SK-N-SH treated with all-trans-retinoic acid at 6 μM for 48 hours (cell line): ENCODE data around the gene CTSA.

Experiments
- ATAC-seq: fragments of 200-7000 bp; cut with Tn5 transposase; 3 replicates; pipeline ENCODE4 v1.9.1; 2020; ENCODE audit warnings: mild to moderate bottlenecking, moderate library complexity
- ARNTL ChIP-seq: fragments of 450-650 bp; formaldehyde crosslinking; IDR thresholded peaks from 2 replicates; pipeline ENCODE4 v1.5.0; 2020; ENCODE audit warnings: low read depth, mild to moderate bottlenecking, moderate library complexity, borderline replicate concordance
- CSDC2 ChIP-seq: fragments of 250-450 bp; sonication (Bioruptor Pico); IDR thresholded peaks from 2 replicates; pipeline ENCODE4 v1.5.0; 2020; ENCODE audit warnings: mild to moderate bottlenecking, moderate library complexity
- CSRNP3 ChIP-seq: fragments of 250-450 bp; sonication (Bioruptor Pico); IDR thresholded peaks from 2 replicates; pipeline ENCODE4 v1.5.1; 2021; ENCODE audit warnings: mild to moderate bottlenecking, moderate library complexity
- ESRRG ChIP-seq: fragments of 250-450 bp; sonication (Bioruptor Pico); IDR thresholded peaks from 2 replicates; pipeline ENCODE4 v1.6.1; 2021; ENCODE audit warnings: mild to moderate bottlenecking
- GLIS3 ChIP-seq: fragments of 250-450 bp; sonication (Bioruptor Pico); IDR thresholded peaks from 2 replicates; pipeline ENCODE4 v1.5.0; 2020; ENCODE audit warnings: mild to moderate bottlenecking, moderate library complexity
- PATZ1 ChIP-seq: fragments of 250-450 bp; sonication (Bioruptor Pico); IDR thresholded peaks from 2 replicates; pipeline ENCODE4 v1.8.0; 2020; ENCODE audit warnings: mild to moderate bottlenecking, moderate library complexity, borderline replicate concordance
- POU6F1 ChIP-seq: fragments of 250-450 bp; sonication (Bioruptor Pico); IDR thresholded peaks from 2 replicates; pipeline ENCODE4 v1.8.0; 2021; ENCODE audit warnings: low read depth, mild to moderate bottlenecking, moderate library complexity, borderline replicate concordance
- PPARA ChIP-seq: fragments of 250-450 bp; sonication (Bioruptor Pico); IDR thresholded peaks from 2 replicates; pipeline ENCODE4 v1.5.0; 2020; ENCODE audit warnings: mild to moderate bottlenecking, borderline replicate concordance
- RARB ChIP-seq: fragments of 250-450 bp; sonication (Bioruptor Pico); IDR thresholded peaks from 2 replicates; pipeline ENCODE4 v1.8.0; 2021; ENCODE audit warnings: mild to moderate bottlenecking, moderate library complexity
- SNAI2 ChIP-seq: fragments of 250-450 bp; sonication (Bioruptor Pico); IDR thresholded peaks from 2 replicates; pipeline ENCODE4 v1.5.0; 2020; ENCODE audit warnings: mild to moderate bottlenecking, moderate library complexity
- TCF4 ChIP-seq: fragments of 250-450 bp; sonication (Bioruptor Pico); IDR thresholded peaks from 2 replicates; pipeline ENCODE4 v1.8.0; 2021; ENCODE audit warnings: mild to moderate bottlenecking, moderate library complexity, borderline replicate concordance
- TOX ChIP-seq: fragments of 250-450 bp; sonication (Bioruptor Pico); IDR thresholded peaks from 2 replicates; pipeline ENCODE4 v1.8.0; 2021; ENCODE audit warnings: mild to moderate bottlenecking, moderate library complexity, borderline replicate concordance
- TSHZ2 ChIP-seq: fragments of 250-450 bp; sonication (Bioruptor Pico); IDR thresholded peaks from 2 replicates; pipeline ENCODE4 v1.5.0; 2020; ENCODE audit warnings: mild to moderate bottlenecking, moderate library complexity
- ZC3H10 ChIP-seq: fragments of 250-450 bp; sonication (Bioruptor Pico); IDR thresholded peaks from 2 replicates; pipeline ENCODE4 v1.5.1; 2021; ENCODE audit warnings: mild to moderate bottlenecking, moderate library complexity
- ZFP3 ChIP-seq: fragments of 250-450 bp; sonication (Bioruptor Pico); IDR thresholded peaks from 2 replicates; pipeline ENCODE4 v1.5.0; 2020; ENCODE audit warnings: mild to moderate bottlenecking, moderate library complexity
- ZFP30 ChIP-seq: fragments of 450-650 bp; formaldehyde crosslinking; IDR thresholded peaks from 2 replicates; pipeline ENCODE4 v1.5.0; 2022; ENCODE audit warnings: mild to moderate bottlenecking, moderate library complexity
- ZNF565 ChIP-seq: fragments of 450-650 bp; formaldehyde crosslinking; conservative IDR thresholded peaks from 2 replicates; pipeline ENCODE4 v1.5.0; 2020; ENCODE audit warnings: low read depth, mild to moderate bottlenecking, moderate library complexity
- ZNF70 ChIP-seq: fragments of 450-650 bp; formaldehyde crosslinking; IDR thresholded peaks from 2 replicates; pipeline ENCODE4 v1.5.0; 2020; ENCODE audit warnings: mild to moderate bottlenecking, moderate library complexity
- ZNF8 ChIP-seq: fragments of 450-650 bp; formaldehyde crosslinking; IDR thresholded peaks from 2 replicates; pipeline ENCODE4 v1.5.0; 2020; ENCODE audit warnings: mild to moderate bottlenecking, moderate library complexity

CTSA gene

GRCh38 chr20:45886590-45887345 lies 4.4 kb upstream of the CTSA start (continued):
- no peak for TF ChIP-seq PATZ1 (CRISPR knock-in tag)
- no peak for TF ChIP-seq PPARA
- TF ChIP-seq ARNTL (CRISPR knock-in tag), result no peak
- no peak for TF ChIP-seq GLIS3 (CRISPR knock-in tag)
- TF ChIP-seq ZNF8 (CRISPR knock-in tag), result no peak
- TF ChIP-seq SNAI2 (CRISPR knock-in tag), result no peak
- no peak for TF ChIP-seq TCF4

- no peak for ATAC-seq
- TF ChIP-seq TOX (CRISPR knock-in tag) (no peak), ZC3H10 (CRISPR knock-in tag) (no peak), TSHZ2 (no peak)
- TF ChIP-seq, all 23 proteins: peak for 0
Observed at GRCh38 chr20:45887346-45887715, 3.8 kb upstream of the CTSA start, which contains the start of gene SPATA25. Gene SPATA25 (minus strand): TSS chr20:45887622. CDS start chr20:45887590, 32 bp downstream.

- no peak for TF ChIP-seq ARNTL (CRISPR knock-in tag)
- no peak for TF ChIP-seq ESRRG (CRISPR knock-in tag)
- TF ChIP-seq RARB (CRISPR knock-in tag), result no peak
- TF ChIP-seq GLIS3 (CRISPR knock-in tag), result no peak
- no peak for TF ChIP-seq PATZ1 (CRISPR knock-in tag)
- no peak for TF ChIP-seq ZFP30 (CRISPR knock-in tag)
- TF ChIP-seq ZNF70 (CRISPR knock-in tag), result no peak
- no peak for TF ChIP-seq CSDC2
- no peak for TF ChIP-seq ZC3H10 (CRISPR knock-in tag)
- TF ChIP-seq CSRNP3 (CRISPR knock-in tag), result no peak
- ATAC-seq, result no peak
Observed at GRCh38 chr20:45888681-45889080, 2.5 kb upstream of the CTSA start.

- ATAC-seq, result peak; percentile 85
- no peak for TF ChIP-seq ESRRG (CRISPR knock-in tag)
- TF ChIP-seq ZNF8 (CRISPR knock-in tag), result no peak
- no peak for TF ChIP-seq POU6F1 (CRISPR knock-in tag)
- no peak for TF ChIP-seq CSDC2
- TF ChIP-seq ZNF565 (CRISPR knock-in tag), result no peak; the same call in 1 of the 2 replicates
- TF ChIP-seq CSRNP3 (CRISPR knock-in tag), result no peak
- no peak for TF ChIP-seq ZFP30 (CRISPR knock-in tag)
- TF ChIP-seq PATZ1 (CRISPR knock-in tag), result no peak
- no peak for TF ChIP-seq ZFP3 (CRISPR knock-in tag)
- TF ChIP-seq, all 23 proteins: peak for 0
Observed at GRCh38 chr20:45890077-45890984, 804 bp upstream of the CTSA start.
